K562 (cell line): ENCODE measurements around the gene PAN2. TPM values are rescaled to one million over a fixed set of nuclear protein-coding genes. Genes with fewer than 3 reads are reported as not detected.

Source experiments
- MAZ ChIP-seq, 2 experiments: fragments of 450-650 bp in 1 of 2; sonication (generic) in 1 of 2; formaldehyde crosslinking; IDR thresholded peaks in 1 of 2; conservative IDR thresholded peaks in 1 of 2; 2 replicates each; pipeline versions ENCODE4 v1.4.0 to v1.5.0; 2020; ENCODE audit warnings: mild to moderate bottlenecking in 1 of 2, missing genetic modification reagents in 1 of 2
- MCM7 ChIP-seq, 2 experiments: fragments of 450-650 bp; IDR thresholded peaks; 2 replicates each; pipeline ENCODE4 v1.6.1; 2016 to 2018
- NCOR1 ChIP-seq: fragments of 450-650 bp; IDR thresholded peaks from 2 replicates; pipeline ENCODE4 v1.6.1; 2016; ENCODE audit warnings: mild to moderate bottlenecking, moderate library complexity
- POLR2G ChIP-seq: fragments of 200-400 bp; formaldehyde crosslinking; IDR thresholded peaks from 2 replicates; pipeline ENCODE4 v1.6.1; 2017; ENCODE audit warnings: low read depth, mild to moderate bottlenecking, antibody characterized with exemption, low read length, moderate library complexity
- SMARCA5 ChIP-seq: fragments of 450-650 bp; IDR thresholded peaks from 2 replicates; pipeline ENCODE4 v1.6.1; 2016
- SMC3 ChIP-seq: conservative IDR thresholded peaks from 2 replicates; pipeline ENCODE4 v1.6.1; 2011; ENCODE audit warnings: low read depth, low read length, improper control_type of control experiment; ENCODE audit not compliant: insufficient read depth
- YY1 ChIP-seq, 3 experiments: IDR thresholded peaks; 2 replicates each; pipeline ENCODE4 v1.6.1; 2011; ENCODE audit warnings: low read length in 2 of 3, mild to moderate bottlenecking in 2 of 3, moderate library complexity in 2 of 3, borderline replicate concordance in 1 of 3, control low read depth in 1 of 3, low read depth in 1 of 3; ENCODE audit not compliant: insufficient read depth in 3 of 3, insufficient replicate concordance in 2 of 3, control insufficient read depth in 1 of 3, insufficient read length in 1 of 3; ENCODE audit errors: extremely low read depth in 1 of 3
- ZNF316 ChIP-seq: fragments of 450-650 bp; IDR thresholded peaks from 2 replicates; pipeline ENCODE4 v1.6.1; 2016
- ZNF384 ChIP-seq: IDR thresholded peaks from 2 replicates; pipeline ENCODE4 v1.6.1; 2012; ENCODE audit warnings: low read depth, low read length, improper control_type of control experiment
- ZNF699 ChIP-seq: fragments of 250-450 bp; sonication (Bioruptor Pico); IDR thresholded peaks from 2 replicates; pipeline ENCODE4 v1.8.0; 2021; ENCODE audit warnings: mild to moderate bottlenecking, moderate library complexity; ENCODE audit not compliant: insufficient replicate concordance
- ZNF79 ChIP-seq: fragments of 250-450 bp; sonication (Bioruptor Pico); IDR thresholded peaks from 2 replicates; pipeline ENCODE4 v1.4.0; 2020; ENCODE audit warnings: low read depth, mild to moderate bottlenecking, moderate library complexity
- ZSCAN29 ChIP-seq: fragments of 450-650 bp; IDR thresholded peaks from 2 replicates; pipeline ENCODE4 v1.6.1; 2017
- polyA plus RNA-seq, 8 experiments: library from polyadenylated mRNA; depleted of rRNA in 4 of 8; stranded (reverse) in 5 of 8; unstranded in 3 of 8; fragments of >200 nt; fragmentation: Nextera tagmentation in 2 of 8; fragmentation: Illumina TruSeq in 1 of 8; extraction: Ambion mirVana in 2 of 8; extraction: Trizol in 1 of 8; gene quantifications; 2 replicates each; pipeline versions ENCODE4 v1.2.1 to v1.2.3, GENCODE V29; 2011 to 2014; ENCODE audit warnings: inconsistent platforms in 1 of 8, missing spikeins in 1 of 8
- total RNA-seq, 7 experiments: library from RNA; depleted of rRNA in 6 of 7; stranded (reverse); fragments of >200 nt in 6 of 7; fragmentation: Illumina TruSeq in 2 of 7; extraction: Trizol in 2 of 7; gene quantifications; 2 replicates each; pipeline versions ENCODE4 v1.2.1 to v1.2.3, GENCODE V29; 2011 to 2021; ENCODE audit warnings: low replicate concordance in 1 of 7
- TF ChIP-seq, protein P1 (sequence below), 2 experiments: fragments of 450-650 bp; formaldehyde crosslinking in 1 of 2; IDR thresholded peaks; 2 replicates each; pipeline versions ENCODE4 v1.4.0 to v1.6.1; 2014 to 2020; ENCODE audit warnings: mild to moderate bottlenecking in 2 of 2, borderline replicate concordance in 1 of 2, low read depth in 1 of 2
- TF ChIP-seq, protein P2 (sequence below): fragments of 450-650 bp; formaldehyde crosslinking; IDR thresholded peaks from 2 replicates; pipeline ENCODE4 v1.4.0; 2020; ENCODE audit warnings: mild to moderate bottlenecking, moderate library complexity
- TF ChIP-seq, protein P3 (sequence below): IDR thresholded peaks from 2 replicates; pipeline ENCODE4 v1.6.1; 2016; ENCODE audit warnings: missing genetic modification characterization, missing compliant biosample characterization

The PAN2 gene
- total and polyA plus RNA-seq, 9 of the 15 experiments (the other 6 are each of a cell fraction or from before 2014, with no cell fraction given): 15.0 to 66.1 (median 25.9) TPM

DNA sequence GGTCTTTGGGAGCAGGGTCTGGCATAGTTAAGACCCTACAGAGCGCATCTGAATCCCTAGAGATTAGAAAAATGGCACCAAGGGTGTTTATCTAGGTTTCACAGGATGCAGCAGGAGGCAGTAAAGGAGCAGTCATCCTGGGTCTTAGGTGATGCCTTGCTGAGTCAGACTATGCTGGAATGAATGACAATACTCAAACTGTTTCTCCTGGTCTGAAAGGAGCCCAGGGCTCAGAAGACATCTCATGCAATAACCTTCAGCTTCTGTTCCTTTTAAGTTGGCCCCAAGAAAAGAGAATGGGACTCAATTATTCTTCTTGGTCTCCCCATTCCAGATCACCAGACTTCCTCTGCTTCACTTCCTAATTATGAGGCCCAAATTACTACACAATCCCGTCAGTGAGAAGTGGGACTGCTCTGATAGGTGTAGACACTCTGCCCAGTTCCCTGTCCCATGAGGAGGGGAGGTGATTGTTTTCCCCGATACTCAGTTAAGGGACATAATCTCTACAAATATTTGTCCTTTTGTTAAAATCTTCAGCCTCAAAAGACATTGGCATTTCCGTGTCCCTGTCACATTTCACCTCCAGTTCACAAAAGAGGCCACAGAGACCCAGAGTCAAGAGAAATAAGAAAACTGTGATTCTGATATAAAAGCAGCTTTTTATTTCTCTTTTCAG is 43.6 kb upstream of the PAN2 start (continued):
- TF ChIP-seq, protein P1, sequence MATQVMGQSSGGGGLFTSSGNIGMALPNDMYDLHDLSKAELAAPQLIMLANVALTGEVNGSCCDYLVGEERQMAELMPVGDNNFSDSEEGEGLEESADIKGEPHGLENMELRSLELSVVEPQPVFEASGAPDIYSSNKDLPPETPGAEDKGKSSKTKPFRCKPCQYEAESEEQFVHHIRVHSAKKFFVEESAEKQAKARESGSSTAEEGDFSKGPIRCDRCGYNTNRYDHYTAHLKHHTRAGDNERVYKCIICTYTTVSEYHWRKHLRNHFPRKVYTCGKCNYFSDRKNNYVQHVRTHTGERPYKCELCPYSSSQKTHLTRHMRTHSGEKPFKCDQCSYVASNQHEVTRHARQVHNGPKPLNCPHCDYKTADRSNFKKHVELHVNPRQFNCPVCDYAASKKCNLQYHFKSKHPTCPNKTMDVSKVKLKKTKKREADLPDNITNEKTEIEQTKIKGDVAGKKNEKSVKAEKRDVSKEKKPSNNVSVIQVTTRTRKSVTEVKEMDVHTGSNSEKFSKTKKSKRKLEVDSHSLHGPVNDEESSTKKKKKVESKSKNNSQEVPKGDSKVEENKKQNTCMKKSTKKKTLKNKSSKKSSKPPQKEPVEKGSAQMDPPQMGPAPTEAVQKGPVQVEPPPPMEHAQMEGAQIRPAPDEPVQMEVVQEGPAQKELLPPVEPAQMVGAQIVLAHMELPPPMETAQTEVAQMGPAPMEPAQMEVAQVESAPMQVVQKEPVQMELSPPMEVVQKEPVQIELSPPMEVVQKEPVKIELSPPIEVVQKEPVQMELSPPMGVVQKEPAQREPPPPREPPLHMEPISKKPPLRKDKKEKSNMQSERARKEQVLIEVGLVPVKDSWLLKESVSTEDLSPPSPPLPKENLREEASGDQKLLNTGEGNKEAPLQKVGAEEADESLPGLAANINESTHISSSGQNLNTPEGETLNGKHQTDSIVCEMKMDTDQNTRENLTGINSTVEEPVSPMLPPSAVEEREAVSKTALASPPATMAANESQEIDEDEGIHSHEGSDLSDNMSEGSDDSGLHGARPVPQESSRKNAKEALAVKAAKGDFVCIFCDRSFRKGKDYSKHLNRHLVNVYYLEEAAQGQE (IDR thresholded peaks at IDR 0.05; ENCODE audit: borderline replicate concordance): peak; percentile 83
- TF ChIP-seq, protein P1 (CRISPR knock-in tag; IDR thresholded peaks at IDR 0.05; ENCODE audit: low read depth): no peak
- TF ChIP-seq, protein P2, sequence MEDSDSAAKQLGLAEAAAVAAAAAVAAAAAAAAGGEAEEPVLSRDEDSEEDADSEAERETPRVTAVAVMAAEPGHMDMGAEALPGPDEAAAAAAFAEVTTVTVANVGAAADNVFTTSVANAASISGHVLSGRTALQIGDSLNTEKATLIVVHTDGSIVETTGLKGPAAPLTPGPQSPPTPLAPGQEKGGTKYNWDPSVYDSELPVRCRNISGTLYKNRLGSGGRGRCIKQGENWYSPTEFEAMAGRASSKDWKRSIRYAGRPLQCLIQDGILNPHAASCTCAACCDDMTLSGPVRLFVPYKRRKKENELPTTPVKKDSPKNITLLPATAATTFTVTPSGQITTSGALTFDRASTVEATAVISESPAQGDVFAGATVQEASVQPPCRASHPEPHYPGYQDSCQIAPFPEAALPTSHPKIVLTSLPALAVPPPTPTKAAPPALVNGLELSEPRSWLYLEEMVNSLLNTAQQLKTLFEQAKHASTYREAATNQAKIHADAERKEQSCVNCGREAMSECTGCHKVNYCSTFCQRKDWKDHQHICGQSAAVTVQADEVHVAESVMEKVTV (CRISPR knock-in tag): peak; percentile 77
- TF ChIP-seq MAZ (CRISPR knock-in tag; conservative IDR thresholded peaks at IDR 0.05 in 1 of 2, IDR thresholded peaks at IDR 0.05 in 1 of 2) (peak in 1 of 2 experiments; percentile 35; a peak in 1 of 4 replicates), ZNF79 (CRISPR knock-in tag) (no peak), SMARCA5 (no peak), POLR2G (no peak), NCOR1 (peak; percentile 85), ZNF316 (peak; percentile 97), SMC3 (peak; percentile 64), MCM7 (IDR thresholded peaks at IDR 0.05) (no peak), ZSCAN29 (0 out of 2 replicates have a peak, but pooled peaks have one; percentile 9), YY1 (IDR thresholded peaks at IDR 0.05; ENCODE audit: borderline replicate concordance in 1 of 3, control insufficient read depth in 1 of 3, extremely low read depth in 1 of 3, insufficient read depth in 3 of 3, insufficient read length in 1 of 3, insufficient replicate concordance in 2 of 3, low read depth in 1 of 3, low read length in 2 of 3) (peak in 1 of 3 experiments; percentile 69), ZNF699 (CRISPR knock-in tag) (no peak), ZNF384 (no peak)
- TF ChIP-seq, protein P3, sequence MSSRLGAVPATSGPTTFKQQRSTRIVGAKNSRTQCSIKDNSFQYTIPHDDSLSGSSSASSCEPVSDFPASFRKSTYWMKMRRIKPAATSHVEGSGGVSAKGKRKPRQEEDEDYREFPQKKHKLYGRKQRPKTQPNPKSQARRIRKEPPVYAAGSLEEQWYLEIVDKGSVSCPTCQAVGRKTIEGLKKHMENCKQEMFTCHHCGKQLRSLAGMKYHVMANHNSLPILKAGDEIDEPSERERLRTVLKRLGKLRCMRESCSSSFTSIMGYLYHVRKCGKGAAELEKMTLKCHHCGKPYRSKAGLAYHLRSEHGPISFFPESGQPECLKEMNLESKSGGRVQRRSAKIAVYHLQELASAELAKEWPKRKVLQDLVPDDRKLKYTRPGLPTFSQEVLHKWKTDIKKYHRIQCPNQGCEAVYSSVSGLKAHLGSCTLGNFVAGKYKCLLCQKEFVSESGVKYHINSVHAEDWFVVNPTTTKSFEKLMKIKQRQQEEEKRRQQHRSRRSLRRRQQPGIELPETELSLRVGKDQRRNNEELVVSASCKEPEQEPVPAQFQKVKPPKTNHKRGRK: no peak
